ENCODE measurements around the gene KIF6.
A peak's percentile ranks its signal among the peaks of the same experiment; 100 is the strongest.

KIF6 gene

DNA sequence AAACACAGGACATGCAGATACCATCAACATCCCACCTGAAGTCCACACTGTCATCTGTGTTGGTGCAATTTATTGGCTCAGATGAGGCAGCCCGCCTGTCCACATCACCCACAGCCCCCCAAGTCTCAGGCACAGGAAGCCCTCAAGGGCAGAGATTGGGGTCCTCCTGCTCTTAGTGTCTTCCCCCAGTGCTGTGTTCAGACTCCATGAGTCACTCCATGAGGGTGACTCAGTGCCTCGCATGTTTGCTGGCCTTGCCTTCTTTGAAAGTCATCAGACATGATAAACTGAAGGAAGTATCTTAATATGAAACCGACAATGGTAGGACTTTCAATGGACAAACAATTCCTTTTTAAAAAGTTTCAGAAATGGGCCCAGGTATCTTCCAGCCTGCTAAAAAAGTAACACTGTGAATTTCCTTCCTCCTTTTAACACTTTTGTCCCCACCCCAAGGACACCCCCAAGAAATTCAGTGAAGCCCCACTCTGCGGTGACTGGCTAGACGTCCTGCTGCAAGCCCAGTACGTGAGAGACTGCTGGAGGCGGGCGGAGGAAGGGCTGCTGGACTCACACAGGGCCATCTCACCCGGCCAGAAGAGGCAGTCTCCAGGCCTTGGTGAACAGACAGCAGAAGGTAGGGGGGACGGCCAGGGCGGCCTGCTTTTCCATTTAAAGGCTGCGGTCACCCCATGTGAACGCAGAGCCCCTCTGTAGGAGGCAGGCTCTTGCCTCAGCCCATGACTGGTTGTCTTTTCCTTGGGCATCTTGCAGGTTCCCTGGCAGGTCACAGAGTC, 359.7 kb downstream of the KIF6 start:
- CTCF ChIA-PET = no interaction called here
- WGBS (ENCODE audit: insufficient coverage) = 97% methylated on average over 11 of the region's 13 CpGs

DNA sequence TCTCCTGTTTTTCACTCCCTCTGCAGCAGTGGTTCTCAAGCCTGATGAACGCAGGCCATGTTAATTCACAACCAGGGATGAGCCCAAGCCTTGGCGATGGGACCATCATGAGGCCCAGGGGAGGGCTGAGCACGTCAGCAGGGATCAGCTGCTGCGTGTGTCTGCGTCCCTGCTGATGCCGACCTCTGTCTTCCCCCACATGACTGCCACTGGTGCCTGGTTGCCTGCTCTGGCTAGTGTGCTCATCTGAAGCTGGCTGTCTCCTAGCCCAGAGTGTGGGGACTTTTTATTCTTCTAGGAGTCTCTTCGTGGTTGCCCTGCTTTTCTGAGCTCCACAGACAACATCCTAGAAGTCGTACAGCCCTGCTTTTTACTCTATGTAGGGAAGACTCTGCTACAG, 361.9 kb downstream of the KIF6 start:
- Histone ChIP-seq H3K4me3 (ENCODE audit: control insufficient read depth in 1 of 7, extremely low read depth in 1 of 7, insufficient read depth in 4 of 7, low read depth in 2 of 7, low read length in 6 of 7) (no peak overlapping the region), H3K27ac (ENCODE audit: insufficient read depth in 1 of 2, low read depth in 1 of 2, low read length in 2 of 2, poor library complexity in 1 of 2, severe bottlenecking in 2 of 2) (no peak overlapping the region), H3K36me3 (ENCODE audit: control insufficient read depth in 4 of 4, insufficient read depth in 4 of 4, low read length in 3 of 4) (no peaks in the 10 kb centered on the region), H3K9me3 (ENCODE audit: control extremely low read depth in 1 of 5, control insufficient read depth in 4 of 5, insufficient read depth in 2 of 5, low read depth in 1 of 5, low read length in 4 of 5) (no peaks in the 10 kb centered on the region), H3K27me3 (replicated peaks in 2 of 5; ENCODE audit: control insufficient read depth in 4 of 5, insufficient read depth in 5 of 5, low read length in 4 of 5) (peaks cover 0 to 4% (median 0%) of the 10 kb centered on the region in 5 experiments), H3K4me1 (ENCODE audit: control extremely low read depth in 1 of 4, control insufficient read depth in 4 of 4, insufficient read depth in 4 of 4, low read length in 3 of 4) (peaks cover 0 to 7% (median 6%) of the 10 kb centered on the region in 4 experiments)
- no peak for DNase-seq
- 100% methylated on average over 6 of the region's 8 CpGs for WGBS (ENCODE audit: insufficient coverage)
- ChIA-PET POLR2A (no interaction called here), CTCF (interaction anchor here (0.7 to 2.3 kb wide), 11 partner anchors 10 to 1518 kb away, joined by 3 to 10 read pairs (median 4); no protein-coding TSS in a partner anchor)

More for the DNA sequence above, 359.7 kb downstream of the KIF6 start:
- Histone ChIP-seq H3K9me3 (ENCODE audit: control extremely low read depth in 1 of 5, control insufficient read depth in 4 of 5, insufficient read depth in 2 of 5, low read depth in 1 of 5, low read length in 4 of 5) (no peaks in the 10 kb centered on the region), H3K4me3 (ENCODE audit: control insufficient read depth in 1 of 7, extremely low read depth in 1 of 7, insufficient read depth in 4 of 7, low read depth in 2 of 7, low read length in 6 of 7) (no peak overlapping the region), H3K27me3 (replicated peaks in 2 of 5; ENCODE audit: control insufficient read depth in 4 of 5, insufficient read depth in 5 of 5, low read length in 4 of 5) (peaks cover 0 to 3% (median 0%) of the 10 kb centered on the region in 5 experiments), H3K27ac (ENCODE audit: insufficient read depth in 1 of 2, low read depth in 1 of 2, low read length in 2 of 2, poor library complexity in 1 of 2, severe bottlenecking in 2 of 2) (no peak overlapping the region), H3K4me1 (ENCODE audit: control extremely low read depth in 1 of 4, control insufficient read depth in 4 of 4, insufficient read depth in 4 of 4, low read length in 3 of 4) (peaks cover 0 to 7% (median 6%) of the 10 kb centered on the region in 4 experiments), H3K36me3 (ENCODE audit: control insufficient read depth in 4 of 4, insufficient read depth in 4 of 4, low read length in 3 of 4) (no peaks in the 10 kb centered on the region)
- peak in 1 of 3 donors; percentile 16 for DNase-seq
- POLR2A ChIA-PET = no interaction called here

DNA sequence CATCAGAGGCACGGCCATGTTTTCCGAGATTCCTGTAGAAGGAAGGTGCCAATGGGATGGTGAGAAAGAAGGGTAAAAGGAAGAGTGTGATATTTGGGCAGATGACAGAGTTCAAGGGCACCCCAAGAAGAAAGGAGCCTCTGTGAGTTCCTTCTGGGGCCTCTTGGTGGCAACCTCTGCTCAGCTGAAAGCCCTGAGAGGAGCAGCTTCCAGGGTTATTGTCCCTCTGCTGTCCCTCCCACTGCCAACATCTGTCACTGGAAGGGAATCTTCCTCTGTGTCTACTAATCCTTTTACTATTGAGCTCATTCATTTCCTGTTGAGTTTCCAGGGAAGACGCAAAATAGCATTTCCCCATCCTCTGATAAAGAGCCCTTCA, 362.7 kb downstream of the KIF6 start:
- H3K4me3 ChIP-seq (ENCODE audit: control insufficient read depth in 1 of 7, extremely low read depth in 1 of 7, insufficient read depth in 4 of 7, low read depth in 2 of 7, low read length in 6 of 7) = no peak overlapping the region
- POLR2A ChIA-PET = interaction anchor here (0.6 kb wide), 1 partner anchor 15 kb away, joined by 3 read pairs; no protein-coding TSS in a partner anchor
- WGBS (ENCODE audit: insufficient coverage) = 100% methylated on average over 1 of the region's 3 CpGs
- DNase-seq = no peak
- H3K27ac ChIP-seq (ENCODE audit: insufficient read depth in 1 of 2, low read depth in 1 of 2, low read length in 2 of 2, poor library complexity in 1 of 2, severe bottlenecking in 2 of 2) = no peak overlapping the region
- no peaks in the 10 kb centered on the region for H3K36me3 ChIP-seq (ENCODE audit: control insufficient read depth in 4 of 4, insufficient read depth in 4 of 4, low read length in 3 of 4)
- H3K4me1 ChIP-seq (ENCODE audit: control extremely low read depth in 1 of 4, control insufficient read depth in 4 of 4, insufficient read depth in 4 of 4, low read length in 3 of 4) = peaks cover 0 to 12% (median 10%) of the 10 kb centered on the region in 4 experiments
- CTCF ChIA-PET = interaction anchor here (1.0 to 2.3 kb wide), 9 partner anchors 8 to 531 kb away, joined by 3 to 10 read pairs (median 7); no protein-coding TSS in a partner anchor
- peaks cover 0 to 4% (median 0%) of the 10 kb centered on the region in 5 experiments for H3K27me3 ChIP-seq (replicated peaks in 2 of 5; ENCODE audit: control insufficient read depth in 4 of 5, insufficient read depth in 5 of 5, low read length in 4 of 5)
- no peaks in the 10 kb centered on the region for H3K9me3 ChIP-seq (ENCODE audit: control extremely low read depth in 1 of 5, control insufficient read depth in 4 of 5, insufficient read depth in 2 of 5, low read depth in 1 of 5, low read length in 4 of 5)

DNA sequence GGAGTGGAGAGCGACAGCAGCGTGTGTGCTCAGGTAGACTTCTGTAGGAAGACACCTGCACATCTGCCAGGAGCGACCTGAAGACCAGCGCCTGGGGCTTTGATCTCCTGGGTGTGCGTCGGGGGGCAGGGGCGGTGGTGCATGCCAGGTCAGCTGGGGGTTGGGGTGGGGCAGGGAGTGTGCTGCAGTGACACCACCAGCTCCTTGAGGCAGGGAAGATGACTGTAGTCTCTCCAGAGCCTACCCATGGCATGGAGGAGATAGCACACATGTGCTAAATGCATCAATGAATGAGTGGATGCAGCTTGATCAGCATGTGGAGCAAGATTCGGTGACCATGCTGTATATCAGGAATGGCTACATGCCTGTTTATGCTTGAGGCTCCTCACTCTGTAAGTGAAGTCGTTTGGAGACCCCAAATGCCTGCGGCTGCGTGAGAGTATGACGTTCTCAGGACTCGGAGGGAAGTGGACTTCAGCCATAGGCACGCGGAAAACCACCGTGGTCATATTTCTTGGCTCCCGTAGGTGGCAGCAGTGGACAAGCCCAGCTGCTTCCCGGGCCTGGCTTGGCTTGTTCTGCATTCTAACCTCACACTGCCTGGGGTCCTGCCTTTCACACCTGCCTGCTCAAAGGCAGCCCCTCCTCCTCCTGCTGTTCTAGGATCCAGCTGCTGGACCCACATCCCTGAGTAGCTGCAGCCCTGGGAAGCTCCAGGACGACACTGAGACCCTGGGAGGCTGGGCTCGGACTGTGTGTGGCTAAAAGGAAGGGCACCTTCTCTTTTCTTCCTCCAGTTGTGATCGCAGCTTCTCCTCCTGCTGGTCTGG, 363.3 kb downstream of the KIF6 start:
- peaks cover 0 to 4% (median 0%) of the 10 kb centered on the region in 5 experiments for H3K27me3 ChIP-seq (replicated peaks in 2 of 5; ENCODE audit: control insufficient read depth in 4 of 5, insufficient read depth in 5 of 5, low read length in 4 of 5)
- no peaks in the 10 kb centered on the region for H3K36me3 ChIP-seq (ENCODE audit: control insufficient read depth in 4 of 4, insufficient read depth in 4 of 4, low read length in 3 of 4)
- H3K4me1 ChIP-seq (ENCODE audit: control extremely low read depth in 1 of 4, control insufficient read depth in 4 of 4, insufficient read depth in 4 of 4, low read length in 3 of 4) = peaks cover 0 to 12% (median 10%) of the 10 kb centered on the region in 4 experiments
- ChIA-PET CTCF (interaction anchor here (0.9 to 2.1 kb wide), 7 partner anchors 9 to 531 kb away, joined by 4 to 10 read pairs (median 7); no protein-coding TSS in a partner anchor), POLR2A (interaction anchor here (0.6 kb wide), 1 partner anchor 15 kb away, joined by 3 read pairs; no protein-coding TSS in a partner anchor)
- no peak overlapping the region for H3K27ac ChIP-seq (ENCODE audit: insufficient read depth in 1 of 2, low read depth in 1 of 2, low read length in 2 of 2, poor library complexity in 1 of 2, severe bottlenecking in 2 of 2)
- WGBS (ENCODE audit: insufficient coverage) = 36% methylated on average over 20 of the region's 21 CpGs
- DNase-seq = peak; percentile 64 to 87 (median 84)
- H3K4me3 ChIP-seq (ENCODE audit: control insufficient read depth in 1 of 7, extremely low read depth in 1 of 7, insufficient read depth in 4 of 7, low read depth in 2 of 7, low read length in 6 of 7) = peak overlapping the region in 1 of 7 experiments; percentile 6
- H3K9me3 ChIP-seq (ENCODE audit: control extremely low read depth in 1 of 5, control insufficient read depth in 4 of 5, insufficient read depth in 2 of 5, low read depth in 1 of 5, low read length in 4 of 5) = no peaks in the 10 kb centered on the region

DNA sequence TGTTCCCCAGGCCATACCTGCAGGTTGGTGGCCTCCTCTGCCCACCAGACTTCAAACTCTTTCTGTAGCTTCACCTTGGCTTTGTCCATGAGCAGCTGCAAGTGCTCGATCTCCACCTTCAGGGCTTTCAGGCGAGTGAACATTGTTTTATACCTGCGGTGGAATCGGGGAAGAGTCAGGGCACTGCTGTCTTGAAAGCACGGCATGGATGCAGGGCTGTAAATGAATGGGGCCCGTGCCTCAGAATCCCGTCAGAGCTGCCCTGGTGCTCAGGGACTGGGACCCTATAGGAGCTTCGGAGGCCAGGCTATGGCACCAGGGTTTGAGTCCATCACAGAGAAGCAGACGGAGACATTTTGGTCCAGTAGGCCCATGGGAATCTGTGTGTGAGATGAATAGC, 364.8 kb downstream of the KIF6 start:
- H3K9me3 ChIP-seq (ENCODE audit: control extremely low read depth in 1 of 5, control insufficient read depth in 4 of 5, insufficient read depth in 2 of 5, low read depth in 1 of 5, low read length in 4 of 5) = no peaks in the 10 kb centered on the region
- peaks cover 0 to 12% (median 10%) of the 10 kb centered on the region in 4 experiments for H3K4me1 ChIP-seq (ENCODE audit: control extremely low read depth in 1 of 4, control insufficient read depth in 4 of 4, insufficient read depth in 4 of 4, low read length in 3 of 4)
- H3K36me3 ChIP-seq (ENCODE audit: control insufficient read depth in 4 of 4, insufficient read depth in 4 of 4, low read length in 3 of 4) = no peaks in the 10 kb centered on the region
- WGBS (ENCODE audit: insufficient coverage) = 100% methylated on average over 9 of the region's 9 CpGs
- no peak for DNase-seq
- no peak overlapping the region for H3K27ac ChIP-seq (ENCODE audit: insufficient read depth in 1 of 2, low read depth in 1 of 2, low read length in 2 of 2, poor library complexity in 1 of 2, severe bottlenecking in 2 of 2)
- H3K27me3 ChIP-seq (replicated peaks in 2 of 5; ENCODE audit: control insufficient read depth in 4 of 5, insufficient read depth in 5 of 5, low read length in 4 of 5) = peaks cover 0 to 4% (median 0%) of the 10 kb centered on the region in 5 experiments
- POLR2A ChIA-PET = no interaction called here
- H3K4me3 ChIP-seq (ENCODE audit: control insufficient read depth in 1 of 7, extremely low read depth in 1 of 7, insufficient read depth in 4 of 7, low read depth in 2 of 7, low read length in 6 of 7) = no peak overlapping the region
- CTCF ChIA-PET = interaction anchor here (0.6 to 1.6 kb wide), 4 partner anchors 10 to 533 kb away, joined by 3 to 4 read pairs (median 3); no protein-coding TSS in a partner anchor

DNA sequence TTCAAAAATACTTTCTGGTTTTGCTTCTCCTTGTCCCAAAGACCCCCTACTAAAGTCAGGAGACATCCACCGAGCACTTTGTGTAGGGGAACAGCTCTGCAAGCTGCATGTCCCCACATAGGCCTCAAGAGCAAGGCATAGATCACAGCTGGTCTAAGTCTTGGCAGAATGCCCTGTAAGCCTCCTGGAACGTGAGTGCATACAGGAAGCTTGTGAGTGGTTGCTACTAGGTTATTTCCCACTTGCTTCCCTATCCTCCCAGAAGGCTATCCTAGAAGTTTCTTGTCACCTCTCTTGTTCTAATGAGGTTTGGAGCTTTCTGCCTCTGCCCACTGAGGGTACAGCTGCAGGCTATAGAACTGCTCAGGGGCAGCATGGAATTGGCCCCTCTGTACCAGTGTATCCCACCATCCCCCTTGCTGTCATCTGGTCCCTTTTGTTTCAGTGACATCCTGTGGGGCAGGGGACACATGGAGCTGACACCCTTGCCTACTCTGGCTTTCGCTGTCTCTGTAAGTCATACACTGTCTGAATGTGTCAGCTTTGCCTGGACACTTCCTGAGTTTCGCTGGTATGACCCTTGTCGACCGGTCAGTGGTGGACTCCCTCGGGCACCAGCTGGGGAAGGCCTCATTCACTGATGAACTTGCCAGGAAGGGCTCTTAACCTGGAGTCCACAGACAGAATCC, 367.1 kb downstream of the KIF6 start:
- Histone ChIP-seq H3K27ac (ENCODE audit: insufficient read depth in 1 of 2, low read depth in 1 of 2, low read length in 2 of 2, poor library complexity in 1 of 2, severe bottlenecking in 2 of 2) (no peak overlapping the region), H3K36me3 (ENCODE audit: control insufficient read depth in 4 of 4, insufficient read depth in 4 of 4, low read length in 3 of 4) (no peaks in the 10 kb centered on the region), H3K27me3 (replicated peaks in 2 of 5; ENCODE audit: control insufficient read depth in 4 of 5, insufficient read depth in 5 of 5, low read length in 4 of 5) (peaks cover 0 to 4% (median 0%) of the 10 kb centered on the region in 5 experiments), H3K9me3 (ENCODE audit: control extremely low read depth in 1 of 5, control insufficient read depth in 4 of 5, insufficient read depth in 2 of 5, low read depth in 1 of 5, low read length in 4 of 5) (no peaks in the 10 kb centered on the region), H3K4me1 (ENCODE audit: control extremely low read depth in 1 of 4, control insufficient read depth in 4 of 4, insufficient read depth in 4 of 4, low read length in 3 of 4) (peaks cover 0 to 12% (median 10%) of the 10 kb centered on the region in 4 experiments), H3K4me3 (ENCODE audit: control insufficient read depth in 1 of 7, extremely low read depth in 1 of 7, insufficient read depth in 4 of 7, low read depth in 2 of 7, low read length in 6 of 7) (no peak overlapping the region)
- CTCF ChIA-PET = interaction anchor here (0.9 to 2.0 kb wide), 5 partner anchors 9 to 536 kb away, joined by 3 to 10 read pairs (median 6); no protein-coding TSS in a partner anchor
- DNase-seq = peak in 2 of 3 donors; percentile 65 to 68
- WGBS (ENCODE audit: insufficient coverage) = 74% methylated on average over 7 of the region's 7 CpGs
- POLR2A ChIA-PET = no interaction called here
